Activated CD4-positive, alpha-beta T cell treated with anti-CD3 and anti-CD28 coated beads for 24 hours (primary cell): ENCODE results near the gene PRSS33.

Source experiments
- DNase-seq, 2 donors: peaks; one replicate each; pipeline ENCODE4 v3.0.0-alpha.2; 2020; ENCODE audit warnings: low read depth in 2 of 2

PRSS33 gene, protein sequence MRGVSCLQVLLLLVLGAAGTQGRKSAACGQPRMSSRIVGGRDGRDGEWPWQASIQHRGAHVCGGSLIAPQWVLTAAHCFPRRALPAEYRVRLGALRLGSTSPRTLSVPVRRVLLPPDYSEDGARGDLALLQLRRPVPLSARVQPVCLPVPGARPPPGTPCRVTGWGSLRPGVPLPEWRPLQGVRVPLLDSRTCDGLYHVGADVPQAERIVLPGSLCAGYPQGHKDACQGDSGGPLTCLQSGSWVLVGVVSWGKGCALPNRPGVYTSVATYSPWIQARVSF

GRCh38 chr16:2787406-2787805 is at the start of gene PRSS33:
Gene PRSS33, minus strand, starts transcription at chr16:2787560. Its CDS starts 1,013 bp downstream, at chr16:2786547.
- DNase-seq, result no peak

DNA sequence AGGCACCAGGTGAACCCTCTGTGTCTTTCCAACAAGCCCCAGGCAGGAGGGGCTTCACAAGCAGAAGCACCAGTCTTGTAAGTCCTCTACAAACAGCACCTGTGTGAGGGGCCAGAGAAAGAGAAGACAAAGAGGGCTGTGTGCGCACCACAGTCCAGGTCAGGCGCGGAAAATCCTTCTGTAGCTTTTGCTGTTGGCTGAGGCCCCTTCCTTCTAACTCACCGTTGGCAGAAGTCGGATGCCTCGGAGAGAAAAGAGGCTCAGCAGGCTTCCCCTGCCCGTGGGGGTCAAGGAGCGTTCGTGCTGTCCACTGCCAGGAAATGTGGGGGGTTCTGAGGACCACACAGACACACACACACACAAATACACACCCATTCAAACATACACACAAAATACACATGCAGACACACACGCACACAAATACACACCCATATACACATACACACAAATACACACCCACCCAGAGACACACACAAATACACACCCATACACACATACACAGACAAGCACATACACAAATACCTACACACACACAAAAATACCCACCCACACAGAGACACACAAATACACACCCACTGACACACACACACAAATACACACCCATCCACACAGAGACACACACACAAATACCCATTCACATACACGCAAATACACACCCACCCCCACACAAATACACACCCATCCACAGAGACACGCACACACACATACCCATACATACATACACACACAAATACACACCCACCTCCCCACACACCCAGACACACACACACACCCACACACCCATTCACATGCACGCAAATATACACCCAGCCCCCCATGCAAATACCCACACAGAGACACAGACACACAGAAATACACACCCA is 49.5 kb upstream of the PRSS33 start:
- DNase-seq, result no peak

DNA sequence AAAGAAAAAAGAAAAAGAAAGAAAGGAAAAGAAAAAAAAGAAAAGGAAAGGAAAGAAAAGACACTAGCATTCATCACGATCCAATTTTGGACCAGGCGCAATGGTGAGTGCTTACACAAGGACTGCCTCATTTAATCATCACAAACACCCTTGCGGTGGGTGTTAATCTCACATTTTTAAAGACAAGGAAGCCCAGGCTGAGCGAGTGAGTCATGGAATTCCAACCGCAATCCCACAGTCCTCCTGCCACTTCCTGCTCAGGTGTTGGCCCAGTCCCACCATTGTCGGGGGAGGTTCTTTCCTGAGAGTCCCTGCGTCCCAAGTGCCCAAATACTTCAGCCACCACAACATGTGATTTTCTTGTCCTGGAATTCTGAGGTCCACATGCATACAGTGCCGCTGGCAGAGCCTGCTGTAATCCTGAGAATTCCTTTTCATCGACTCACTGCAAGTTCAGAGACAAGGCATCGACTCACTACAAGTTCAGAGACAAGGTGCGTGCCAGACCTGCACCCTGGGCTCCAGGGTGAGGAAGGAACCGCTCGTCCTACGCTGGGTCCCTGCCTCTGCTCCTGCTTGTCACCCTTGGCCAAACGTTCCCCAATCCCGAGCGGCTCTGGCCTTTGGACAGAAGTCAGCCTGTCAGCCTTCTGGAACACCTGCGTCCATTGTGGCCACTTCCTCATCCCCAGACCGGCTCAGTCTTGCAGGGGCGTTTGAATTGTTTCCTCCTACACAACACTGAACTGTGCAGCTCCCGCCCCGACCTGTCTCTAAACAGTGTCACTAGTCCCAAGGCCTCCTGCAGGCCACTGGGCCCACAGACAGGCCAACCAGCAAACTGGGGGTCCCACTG is 48.5 kb upstream of the PRSS33 start:
- no peak for DNase-seq

DNA sequence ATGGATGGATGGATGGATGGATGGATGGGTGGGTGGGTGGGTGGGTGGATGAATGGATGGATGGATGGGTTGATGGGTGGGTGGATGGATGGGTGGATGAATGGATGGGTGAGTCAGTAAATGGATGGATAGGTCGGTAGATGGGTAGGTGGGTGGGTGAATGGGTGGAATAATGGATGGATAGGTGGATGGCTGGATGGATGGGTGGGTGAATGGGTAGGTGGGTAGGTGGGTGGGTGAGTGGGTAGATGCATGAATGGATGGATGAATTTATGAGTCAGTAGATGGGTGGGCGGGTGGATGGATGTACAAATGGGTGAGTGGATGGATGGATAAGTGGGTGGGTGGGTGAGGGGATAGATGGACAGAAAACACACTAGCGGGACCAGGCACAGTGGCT is 47.6 kb upstream of the PRSS33 start:
- DNase-seq, result no peak

DNA sequence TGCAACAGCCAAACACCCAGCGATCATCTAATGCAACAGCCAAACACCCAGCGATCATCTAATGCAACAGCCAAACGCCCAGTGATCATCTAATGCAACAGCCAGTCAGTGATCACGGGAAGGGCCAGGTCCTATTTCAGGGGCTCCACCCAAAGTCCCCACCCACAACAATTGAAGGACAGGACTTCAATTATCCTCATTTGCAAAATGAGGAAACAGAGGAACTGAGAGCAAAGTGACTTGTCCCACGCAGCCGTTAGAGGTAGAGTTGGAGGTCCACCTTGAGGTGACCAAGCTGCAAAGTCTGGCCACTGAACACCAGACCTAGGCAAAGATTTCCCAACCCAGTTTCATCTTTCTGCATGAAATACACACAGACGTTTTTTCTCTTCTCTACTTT is 46.4 kb upstream of the PRSS33 start:
- no peak for DNase-seq

GRCh38 chr16:2831203-2831602 is 43.8 kb upstream of the PRSS33 start:
- DNase-seq, result no peak

- DNase-seq, result no peak
These were observed 43.0 kb upstream of the PRSS33 start for GRCh38 chr16:2830355-2830695.

- DNase-seq, result no peak
These were observed 42.4 kb upstream of the PRSS33 start, which contains the start of gene ZG16B for GRCh38 chr16:2829501-2830354. Gene ZG16B, plus strand, starts transcription at chr16:2830303. Its CDS starts 139 bp downstream, at chr16:2830442.

- no peak for DNase-seq
These were observed 41.6 kb upstream of the PRSS33 start for GRCh38 chr16:2828876-2829430.

DNA sequence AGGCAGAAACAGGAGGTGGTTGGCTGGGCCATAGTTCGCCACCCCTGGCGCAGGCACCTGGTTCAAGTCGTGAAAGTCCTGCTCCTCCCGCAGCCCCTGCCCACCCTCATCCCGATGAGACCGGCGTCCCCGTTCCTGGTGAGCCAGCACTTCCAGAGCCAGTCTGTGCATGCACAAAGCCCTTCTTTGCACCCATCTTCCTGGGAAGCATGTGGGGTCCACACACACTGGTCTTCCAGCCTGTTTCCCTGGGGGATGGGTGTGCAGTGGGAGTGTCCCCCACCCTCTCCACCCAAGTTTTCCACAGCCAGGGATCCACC is 41.1 kb upstream of the PRSS33 start:
- DNase-seq, result no peak

DNA sequence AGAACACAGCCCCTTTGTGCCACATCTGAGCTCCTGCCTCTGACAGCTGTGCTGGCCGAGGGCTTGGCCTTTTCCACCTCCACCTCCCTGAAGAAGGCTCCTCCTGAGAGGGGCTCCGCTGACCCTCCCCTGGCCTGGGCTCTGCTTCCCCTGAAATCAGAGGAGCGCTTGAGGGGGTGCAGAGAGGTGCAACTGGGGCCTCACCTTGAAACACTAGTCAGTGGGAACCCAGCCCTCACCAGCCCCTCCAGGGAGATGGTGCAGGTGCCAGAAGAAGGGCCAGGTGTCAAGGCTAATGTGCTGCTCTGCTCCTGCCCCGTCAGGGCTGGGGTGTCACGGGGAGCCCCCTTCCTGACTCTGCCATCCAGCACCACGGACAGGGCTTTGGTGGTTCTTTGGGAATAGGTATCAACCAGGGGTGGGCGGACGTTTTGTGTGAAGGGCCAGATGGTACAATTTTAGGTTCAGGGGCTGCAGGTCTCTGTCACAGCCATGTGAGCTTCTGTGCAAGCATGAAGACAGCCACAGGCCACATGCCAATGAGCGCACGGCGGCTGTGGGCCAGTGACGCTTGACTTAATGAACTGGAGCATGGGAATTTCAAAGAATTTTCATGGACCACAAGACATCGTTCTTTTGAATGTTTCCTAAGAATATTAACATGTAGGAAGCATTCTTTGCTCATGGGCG is 40.6 kb upstream of the PRSS33 start:
- no peak for DNase-seq

DNA sequence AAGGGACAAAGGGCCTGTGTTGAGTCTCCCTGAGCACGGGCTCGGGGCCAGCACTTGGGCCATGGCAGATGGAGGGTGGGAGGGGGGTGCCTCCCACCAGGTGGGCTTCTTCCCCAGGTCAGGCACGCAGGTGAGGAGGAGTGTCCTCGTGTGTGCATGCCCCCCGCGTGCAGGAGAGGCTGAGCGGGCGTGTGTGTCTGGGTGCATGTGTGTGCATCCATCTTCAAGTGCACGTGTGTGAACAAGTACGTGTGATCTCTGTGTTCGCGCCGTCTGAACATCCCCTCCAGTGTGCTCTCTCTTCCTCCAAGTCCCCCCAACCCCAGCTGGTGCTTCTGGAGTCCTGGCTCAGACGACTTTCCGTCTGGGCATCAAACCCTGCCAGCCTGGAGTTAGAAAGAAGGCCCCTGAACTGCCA is 40.0 kb upstream of the PRSS33 start:
- no peak for DNase-seq

DNA sequence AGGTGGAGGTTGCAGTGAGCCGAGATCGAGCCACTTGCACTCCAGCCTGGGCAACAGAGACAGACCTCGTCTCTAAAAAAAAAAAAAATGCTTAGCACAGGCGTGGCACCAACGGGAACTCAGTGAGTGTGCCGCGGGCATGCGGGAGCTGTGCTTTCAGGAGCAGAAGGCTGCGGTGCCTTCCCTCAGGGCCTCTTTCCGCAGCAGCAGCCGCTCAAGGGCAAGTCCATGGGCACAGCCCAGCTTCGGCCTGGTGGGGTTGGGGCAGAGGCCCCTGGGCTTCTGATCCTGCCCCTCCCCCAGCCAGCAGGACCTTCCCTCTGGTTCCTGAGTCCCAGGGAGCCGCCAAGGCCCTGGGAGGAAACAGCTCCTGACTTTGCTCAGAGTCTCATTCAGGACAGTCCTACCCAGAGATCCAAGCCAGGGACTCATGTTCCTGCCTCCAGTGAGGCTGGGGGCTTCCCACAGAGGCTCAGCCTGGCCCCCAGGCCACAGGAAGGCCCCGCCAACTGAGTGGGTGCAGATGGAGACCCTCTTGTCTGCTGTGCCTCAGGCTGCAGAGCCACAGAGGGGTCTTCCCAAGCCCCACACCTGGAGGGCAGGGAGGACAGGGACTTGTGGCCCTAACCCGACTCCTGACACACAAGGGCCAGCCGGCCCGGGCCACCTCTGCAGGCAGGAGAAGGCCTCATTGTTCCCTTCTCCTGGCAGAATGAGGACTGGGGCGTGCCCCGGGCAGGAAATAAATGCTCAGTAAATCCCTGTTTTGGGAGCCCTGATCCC is 39.4 kb upstream of the PRSS33 start:
- no peak for DNase-seq

GRCh38 chr16:2825906-2826305 is 38.5 kb upstream of the PRSS33 start:
- no peak for DNase-seq

- no peak for DNase-seq
These were observed 37.8 kb upstream of the PRSS33 start for GRCh38 chr16:2825049-2825742.

DNA sequence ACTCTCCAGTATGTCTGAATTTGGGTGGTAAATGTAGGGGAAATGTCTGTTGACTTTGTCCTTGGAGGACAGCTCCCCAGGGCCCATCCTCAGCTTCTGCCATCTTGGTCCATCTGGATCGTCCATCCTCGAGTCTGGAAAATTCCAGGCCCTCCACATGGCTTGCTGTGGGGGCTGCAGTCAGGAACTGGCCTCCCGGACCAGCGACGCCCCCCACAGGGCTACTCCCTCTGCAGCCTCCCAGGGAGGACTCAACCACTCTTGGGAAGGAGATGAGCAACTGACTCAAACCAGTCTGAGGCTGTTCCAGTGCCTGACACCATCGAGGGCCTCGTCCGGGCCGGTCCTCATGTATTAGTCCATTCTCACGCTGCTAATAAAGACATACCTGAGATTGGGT is 37.3 kb upstream of the PRSS33 start:
- DNase-seq, result no peak

GRCh38 chr16:2822496-2822895 is 35.1 kb upstream of the PRSS33 start:
- DNase-seq, result no peak

DNA sequence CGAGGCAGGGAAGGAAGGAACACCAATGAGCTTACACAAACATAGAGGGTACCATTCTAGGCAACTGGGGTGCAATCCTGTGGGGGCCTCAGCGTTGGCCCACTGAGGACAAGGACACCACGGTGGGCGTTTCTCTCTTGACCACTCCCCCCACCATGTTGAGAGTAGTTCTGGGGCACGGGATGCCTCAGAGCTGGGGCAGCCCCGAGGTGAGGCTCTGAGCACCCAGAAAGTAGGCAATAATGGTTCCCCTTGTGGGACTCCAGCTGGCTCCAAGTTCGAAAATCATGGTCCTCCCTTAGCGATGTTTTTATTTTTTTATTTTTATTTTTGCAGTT is 34.8 kb upstream of the PRSS33 start:
- DNase-seq, result no peak

DNA sequence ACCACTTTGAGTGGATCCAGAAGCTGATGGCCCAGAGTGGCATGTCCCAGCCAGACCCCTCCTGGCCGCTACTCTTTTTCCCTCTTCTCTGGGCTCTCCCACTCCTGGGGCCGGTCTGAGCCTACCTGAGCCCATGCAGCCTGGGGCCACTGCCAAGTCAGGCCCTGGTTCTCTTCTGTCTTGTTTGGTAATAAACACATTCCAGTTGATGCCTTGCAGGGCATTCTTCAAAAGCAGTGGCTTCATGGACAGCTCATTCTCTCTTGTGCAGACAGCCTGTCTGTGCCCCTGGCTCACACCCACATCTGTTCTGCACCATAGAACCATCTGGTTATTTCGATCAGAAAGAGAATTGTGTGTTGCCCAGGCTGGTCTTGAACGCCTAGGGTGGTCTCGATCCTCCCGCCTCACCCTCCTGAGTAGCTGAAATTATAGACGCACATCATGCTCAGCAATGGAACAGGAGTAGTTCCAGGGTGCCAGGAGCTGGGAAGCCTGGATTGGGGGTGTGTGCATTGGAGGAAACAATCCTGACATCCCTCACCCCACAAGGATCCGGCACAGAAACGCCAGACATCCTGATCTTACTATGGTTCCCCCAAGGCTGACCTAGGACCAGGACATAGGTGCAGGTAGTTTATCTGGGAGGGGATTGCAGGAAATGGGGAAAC is 34.3 kb upstream of the PRSS33 start:
- no peak for DNase-seq
